GM12878 (cell line): ENCODE measurements around the gene TMEM259. TPM values are rescaled to one million over a fixed set of nuclear protein-coding genes. Genes with fewer than 3 reads are reported as not detected.

Source experiments
- ATF7 ChIP-seq: fragments of 450-650 bp; IDR thresholded peaks from 2 replicates; pipeline ENCODE4 v1.6.1; 2016; ENCODE audit warnings: low read depth, mild to moderate bottlenecking
- BACH1 ChIP-seq: fragments of 450-650 bp; IDR thresholded peaks from 2 replicates; pipeline ENCODE4 v1.6.1; 2017; ENCODE audit warnings: mild to moderate bottlenecking, borderline replicate concordance
- BHLHE40 ChIP-seq, 2 experiments: fragments of 450-650 bp in 1 of 2; IDR thresholded peaks; 2 replicates each; pipeline ENCODE4 v1.6.1; 2011 to 2017; ENCODE audit warnings: low read depth in 2 of 2, borderline replicate concordance in 1 of 2, improper control_type of control experiment in 1 of 2, low read length in 1 of 2, mild to moderate bottlenecking in 1 of 2
- CHD4 ChIP-seq: fragments of 200-600 bp; sonication (generic); IDR thresholded peaks from 2 replicates; pipeline ENCODE4 v1.6.1; 2016; ENCODE audit warnings: mild to moderate bottlenecking
- CREB1 ChIP-seq: IDR thresholded peaks from 2 replicates; pipeline ENCODE4 v1.6.1; 2012; ENCODE audit warnings: low read depth, mild to moderate bottlenecking, inconsistent platforms
- CTCF ChIP-seq, 3 experiments: IDR thresholded peaks in 2 of 3; conservative IDR thresholded peaks in 1 of 3; 2 replicates each; pipeline ENCODE4 v1.5.1; 2011; ENCODE audit warnings: low read depth in 3 of 3, low read length in 3 of 3, mild to moderate bottlenecking in 3 of 3, control low read depth in 2 of 3, moderate library complexity in 2 of 3, inconsistent platforms in 1 of 3, mixed read lengths in 1 of 3; ENCODE audit not compliant: control insufficient read depth in 2 of 3, insufficient read depth in 1 of 3; ENCODE audit errors: extremely low read depth in 1 of 3
- GATAD2B ChIP-seq: fragments of 450-650 bp; conservative IDR thresholded peaks from 2 replicates; pipeline ENCODE4 v1.6.1; 2017; ENCODE audit warnings: low read depth, mild to moderate bottlenecking, moderate library complexity
- JUND ChIP-seq: IDR thresholded peaks from 2 replicates; pipeline ENCODE4 v1.6.1; 2012; ENCODE audit warnings: low read depth, mild to moderate bottlenecking, low read length, improper control_type of control experiment, moderate library complexity
- KDM1A ChIP-seq: fragments of 200-600 bp; sonication (generic); IDR thresholded peaks from 2 replicates; pipeline ENCODE4 v1.6.1; 2016; ENCODE audit warnings: borderline replicate concordance
- LARP7 ChIP-seq: fragments of 450-650 bp; IDR thresholded peaks from 2 replicates; pipeline ENCODE4 v1.6.1; 2017; ENCODE audit warnings: mild to moderate bottlenecking
- MAX ChIP-seq: IDR thresholded peaks from 2 replicates; pipeline ENCODE4 v1.6.1; 2012; ENCODE audit warnings: low read depth, low read length, improper control_type of control experiment
- MEF2B ChIP-seq: fragments of 450-650 bp; IDR thresholded peaks from 2 replicates; pipeline ENCODE4 v1.6.1; 2018; ENCODE audit warnings: mild to moderate bottlenecking, moderate library complexity; ENCODE audit not compliant: partially characterized antibody, poor library complexity, severe bottlenecking
- MTA2 ChIP-seq: fragments of 450-650 bp; IDR thresholded peaks from 2 replicates; pipeline ENCODE4 v1.6.1; 2016; ENCODE audit warnings: low read depth, mild to moderate bottlenecking, moderate library complexity
- NFIC ChIP-seq: IDR thresholded peaks from 2 replicates; pipeline ENCODE4 v1.6.1; 2012; ENCODE audit warnings: low read depth, mild to moderate bottlenecking, inconsistent platforms, low read length, moderate library complexity
- NFXL1 ChIP-seq: fragments of 450-650 bp; IDR thresholded peaks from 2 replicates; pipeline ENCODE4 v1.6.1; 2017; ENCODE audit warnings: antibody characterized with exemption, mild to moderate bottlenecking, borderline replicate concordance
- NRF1 ChIP-seq: conservative IDR thresholded peaks from 2 replicates; pipeline ENCODE4 v1.6.1; 2011; ENCODE audit warnings: mild to moderate bottlenecking, low read depth, low read length, improper control_type of control experiment
- REST ChIP-seq: IDR thresholded peaks from 2 replicates; pipeline ENCODE4 v1.6.1; 2012; ENCODE audit warnings: mild to moderate bottlenecking, low read depth, low read length
- SMARCA5 ChIP-seq: fragments of 450-650 bp; IDR thresholded peaks from 2 replicates; pipeline ENCODE4 v1.6.1; 2017; ENCODE audit warnings: mild to moderate bottlenecking
- SMC3 ChIP-seq: IDR thresholded peaks from 2 replicates; pipeline ENCODE4 v1.6.1; 2011; ENCODE audit warnings: low read length, improper control_type of control experiment, borderline replicate concordance
- STAT1 ChIP-seq: fragments of 450-650 bp; conservative IDR thresholded peaks from 2 replicates; pipeline ENCODE4 v1.6.1; 2014; ENCODE audit warnings: antibody characterized with exemption, mild to moderate bottlenecking
- TARDBP ChIP-seq: IDR thresholded peaks from 2 replicates; pipeline ENCODE4 v1.6.1; 2016; ENCODE audit warnings: borderline replicate concordance
- ZNF592 ChIP-seq: fragments of 450-650 bp; IDR thresholded peaks from 2 replicates; pipeline ENCODE4 v1.6.1; 2017; ENCODE audit warnings: mild to moderate bottlenecking, moderate library complexity
- polyA plus RNA-seq, 11 experiments: library from polyadenylated mRNA; depleted of rRNA in 4 of 11; unstranded in 6 of 11; stranded (reverse) in 5 of 11; fragments of >200 nt; fragmentation: Nextera tagmentation in 4 of 11; fragmentation: Illumina TruSeq in 1 of 11; extraction: Ambion mirVana in 4 of 11; extraction: Trizol in 1 of 11; gene quantifications; 1 replicate in 1 of 11; 2 replicates in 10 of 11; pipeline versions ENCODE4 v1.2.1 to v1.2.3, GENCODE V29; 2011 to 2016; ENCODE audit warnings: inconsistent platforms in 2 of 11, missing spikeins in 2 of 11, low read depth in 1 of 11
- total RNA-seq, 4 experiments: library from RNA; depleted of rRNA in 3 of 4; stranded (reverse); fragments of >200 nt in 3 of 4; fragmentation: Illumina TruSeq in 1 of 4; extraction: Trizol in 1 of 4; gene quantifications; 2 replicates each; pipeline versions ENCODE4 v1.2.1 to v1.2.3, GENCODE V29; 2013 to 2021

TMEM259 gene
- total and polyA plus RNA-seq, 10 of the 15 experiments (the other 5 are each of a cell fraction or from before 2014, with no cell fraction given) = 0.43 to 184 (median 62.0) TPM

- TF ChIP-seq MAX (no peak), NFXL1 (no peak), MEF2B (peak; percentile 89), BACH1 (no peak), CHD4 (no peak), JUND (no peak), MTA2 (no peak), REST (no peak), TARDBP (no peak), CTCF (IDR thresholded peaks at IDR 0.05 in 2 of 3, conservative IDR thresholded peaks at IDR 0.05 in 1 of 3; ENCODE audit: control insufficient read depth in 2 of 3, extremely low read depth in 1 of 3, insufficient read depth in 1 of 3, low read depth in 3 of 3, low read length in 3 of 3) (peak; percentile 86 to 95 (median 95)), BHLHE40 (IDR thresholded peaks at IDR 0.05; ENCODE audit: borderline replicate concordance in 1 of 2, low read depth in 2 of 2, low read length in 1 of 2) (peak in 1 of 2 experiments; percentile 28; a peak in 2 of 4 replicates), NFIC (no peak), NRF1 (no peak), GATAD2B (peak; percentile 65; the same call in 1 of the 2 replicates), SMARCA5 (peak; percentile 73), ZNF592 (0 out of 2 replicates have a peak, but pooled peaks have one; percentile 48), ATF7 (no peak), KDM1A (no peak), STAT1 (no peak), SMC3 (peak; percentile 76), CREB1 (no peak), LARP7 (peak; percentile 62; the same call in 1 of the 2 replicates)
Observed at GRCh38 chr19:1001538-1002166, 19.3 kb downstream of the TMEM259 start (continued).
